OCI-LY7 (cell line): Measurements from ENCODE around the gene ITGA3. TPM values are rescaled to one million over a fixed set of nuclear protein-coding genes. Genes with fewer than 3 reads are reported as not detected.

Experiments
- BruUV-seq: library from RNA; stranded (reverse); fragments of 400-500 nt; replicated peaks from 2 replicates; lab custom pipeline; 2021; lab: Mats Ljungman, UMichigan
- CTCF ChIA-PET: fragments of 300-600 bp; sonication (Branson Sonifier 250); formaldehyde crosslinking; loops from one replicate; lab custom pipeline; 2022; ENCODE audit warnings: antibody characterized with exemption; ENCODE audit not compliant: unreplicated experiment; lab: Charles Lee
- POLR2A ChIA-PET: fragments of 300-600 bp; sonication (Branson Sonifier 250); formaldehyde crosslinking; loops from one replicate; lab custom pipeline; 2022; ENCODE audit warnings: antibody characterized with exemption; lab: Charles Lee
- DNase-seq: peaks from one replicate; pipeline ENCODE4 v3.0.0-alpha.2; 2015; ENCODE audit warnings: low spot score
- H2AFZ ChIP-seq: fragments of 200-600 bp; sonication (generic), shearing (Covaris generic); 2 replicates; pipeline ENCODE4 v1.6.1; 2014; ENCODE audit warnings: mild to moderate bottlenecking, antibody characterized with exemption, low read length, moderate library complexity
- H3K27ac ChIP-seq: fragments of 200-600 bp; sonication (generic); 2 replicates; pipeline ENCODE4 v1.5.1; 2014; ENCODE audit warnings: mixed run types, low read depth, mild to moderate bottlenecking, moderate library complexity, low read length, inconsistent platforms; ENCODE audit not compliant: poor library complexity, severe bottlenecking
- H3K36me3 ChIP-seq: fragments of 200-600 bp; sonication (generic); 2 replicates; pipeline ENCODE4 v1.6.1; 2014; ENCODE audit warnings: mild to moderate bottlenecking, antibody characterized with exemption, low read length, moderate library complexity, mixed read lengths; ENCODE audit not compliant: insufficient read depth
- H3K4me1 ChIP-seq: fragments of 200-600 bp; sonication (generic); 2 replicates; pipeline ENCODE4 v1.5.1; 2014; ENCODE audit warnings: mild to moderate bottlenecking, low read length; ENCODE audit not compliant: insufficient read depth, poor library complexity, severe bottlenecking
- H3K4me2 ChIP-seq: fragments of 200-600 bp; sonication (generic); 2 replicates; pipeline ENCODE4 v1.6.1; 2014; ENCODE audit warnings: mild to moderate bottlenecking, low read length
- H3K4me3 ChIP-seq: fragments of 200-600 bp; sonication (generic); 2 replicates; pipeline ENCODE4 v1.5.1; 2014; ENCODE audit warnings: mild to moderate bottlenecking, low read depth, low read length; ENCODE audit not compliant: poor library complexity, severe bottlenecking
- H3K79me2 ChIP-seq: fragments of 200-600 bp; sonication (generic); 2 replicates; pipeline ENCODE4 v1.6.1; 2016; ENCODE audit warnings: low read depth, mild to moderate bottlenecking, low read length, moderate library complexity, mixed read lengths; ENCODE audit not compliant: insufficient read depth
- H3K9me2 ChIP-seq: fragments of 200-600 bp; sonication (generic); 2 replicates; pipeline ENCODE4 v1.6.1; 2016; ENCODE audit warnings: mild to moderate bottlenecking, low read length, mixed read lengths; ENCODE audit not compliant: insufficient read depth
- H3K9me3 ChIP-seq: fragments of 200-600 bp; sonication (generic); 2 replicates; pipeline ENCODE4 v1.6.1; 2014; ENCODE audit warnings: mild to moderate bottlenecking, mixed run types, low read length, mixed read lengths
- H4K20me1 ChIP-seq: fragments of 200-600 bp; sonication (generic); 2 replicates; pipeline ENCODE4 v1.6.1; 2014; ENCODE audit warnings: mild to moderate bottlenecking, antibody characterized with exemption, low read length, moderate library complexity, mixed read lengths; ENCODE audit not compliant: insufficient read depth
- EZH2phosphoT487 ChIP-seq: fragments of 200-600 bp; sonication (generic); IDR thresholded peaks from 2 replicates; pipeline ENCODE4 v1.6.1; 2018; ENCODE audit warnings: low read depth, borderline replicate concordance, mild to moderate bottlenecking, mixed run types, antibody characterized with exemption, low read length, moderate library complexity, mixed read lengths
- intact Hi-C: fragments of 100-400 bp; cut with micrococcal nuclease; formaldehyde crosslinking; loops from one replicate; pipeline ENCODE4 v1.10.0; 2022; ENCODE audit not compliant: unreplicated experiment
- total RNA-seq, 2 experiments: library from RNA; depleted of rRNA in 1 of 2; stranded (reverse); fragments of >200 nt in 1 of 2; shearing (Covaris generic) in 1 of 2; gene quantifications; 2 replicates each; pipeline ENCODE4 v1.2.3, GENCODE V29; 2014 to 2022
- TF ChIP-seq, protein P1 (sequence below): fragments of 200-600 bp; sonication (generic); conservative IDR thresholded peaks from 2 replicates; pipeline ENCODE4 v1.5.1; 2014; ENCODE audit warnings: mild to moderate bottlenecking, antibody characterized with exemption, low read length, moderate library complexity, mixed read lengths

ITGA3 gene
- total RNA-seq, 2 experiments from 2014 or later: 15.2 to 30.7 TPM

DNA sequence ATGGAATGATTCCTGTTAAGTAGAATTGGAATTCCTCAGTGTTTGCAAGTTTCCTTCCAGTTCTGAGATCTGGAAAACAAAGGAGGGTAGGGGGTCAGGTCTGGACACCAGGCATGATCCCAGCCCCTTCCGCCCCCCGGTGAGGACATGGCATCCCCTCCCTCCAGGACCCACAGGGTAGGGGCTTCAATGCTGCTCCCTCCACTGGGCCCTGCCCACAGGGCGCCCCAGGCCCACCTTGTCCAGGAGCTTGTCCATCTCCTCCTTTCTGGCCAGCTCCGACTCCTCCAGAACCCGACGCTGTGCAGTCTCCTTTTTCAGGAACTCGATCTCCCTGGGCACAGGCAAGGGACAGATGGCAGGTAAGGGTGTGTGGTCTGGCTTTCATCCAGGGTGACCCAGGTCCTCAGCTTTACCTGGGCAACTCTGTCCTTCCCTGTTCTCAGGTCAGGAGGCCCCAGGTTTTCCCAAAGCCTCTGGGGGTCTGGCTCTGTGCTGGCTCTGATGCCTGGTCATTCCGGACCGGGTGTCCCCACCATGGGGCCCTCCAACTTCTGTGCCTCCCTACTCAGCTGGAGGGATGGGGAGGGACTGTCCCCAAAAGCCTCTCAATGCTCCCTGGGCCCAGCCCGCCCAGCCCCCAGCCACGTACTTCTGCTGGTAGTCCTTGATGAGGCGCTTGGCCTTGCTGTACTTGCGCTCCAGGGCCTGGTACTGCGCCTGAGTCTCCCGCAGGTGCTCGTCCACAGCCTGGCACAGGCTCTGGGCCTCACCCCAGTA, 79.6 kb downstream of the ITGA3 start:
- ChIA-PET CTCF (no interaction called here), POLR2A (no interaction called here)
- Histone ChIP-seq H3K79me2 (no peaks in the 10 kb centered on the region), H3K4me1 (peaks cover 6% of the 10 kb centered on the region), H3K9me3 (no peaks in the 10 kb centered on the region), H3K36me3 (peaks cover 82% of the 10 kb centered on the region), H3K4me3 (no peak overlapping the region), H3K9me2 (no peaks in the 10 kb centered on the region), H2AFZ (no peak overlapping the region), H3K27ac (no peak overlapping the region), H4K20me1 (no peaks in the 10 kb centered on the region), H3K4me2 (no peak overlapping the region)
- no TSS peak for BruUV-seq
- TF ChIP-seq, protein P1, sequence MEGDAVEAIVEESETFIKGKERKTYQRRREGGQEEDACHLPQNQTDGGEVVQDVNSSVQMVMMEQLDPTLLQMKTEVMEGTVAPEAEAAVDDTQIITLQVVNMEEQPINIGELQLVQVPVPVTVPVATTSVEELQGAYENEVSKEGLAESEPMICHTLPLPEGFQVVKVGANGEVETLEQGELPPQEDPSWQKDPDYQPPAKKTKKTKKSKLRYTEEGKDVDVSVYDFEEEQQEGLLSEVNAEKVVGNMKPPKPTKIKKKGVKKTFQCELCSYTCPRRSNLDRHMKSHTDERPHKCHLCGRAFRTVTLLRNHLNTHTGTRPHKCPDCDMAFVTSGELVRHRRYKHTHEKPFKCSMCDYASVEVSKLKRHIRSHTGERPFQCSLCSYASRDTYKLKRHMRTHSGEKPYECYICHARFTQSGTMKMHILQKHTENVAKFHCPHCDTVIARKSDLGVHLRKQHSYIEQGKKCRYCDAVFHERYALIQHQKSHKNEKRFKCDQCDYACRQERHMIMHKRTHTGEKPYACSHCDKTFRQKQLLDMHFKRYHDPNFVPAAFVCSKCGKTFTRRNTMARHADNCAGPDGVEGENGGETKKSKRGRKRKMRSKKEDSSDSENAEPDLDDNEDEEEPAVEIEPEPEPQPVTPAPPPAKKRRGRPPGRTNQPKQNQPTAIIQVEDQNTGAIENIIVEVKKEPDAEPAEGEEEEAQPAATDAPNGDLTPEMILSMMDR: no peak
- TF ChIP-seq EZH2phosphoT487: no peak
- intact Hi-C loops: no loop called here
- no peak for DNase-seq

DNA sequence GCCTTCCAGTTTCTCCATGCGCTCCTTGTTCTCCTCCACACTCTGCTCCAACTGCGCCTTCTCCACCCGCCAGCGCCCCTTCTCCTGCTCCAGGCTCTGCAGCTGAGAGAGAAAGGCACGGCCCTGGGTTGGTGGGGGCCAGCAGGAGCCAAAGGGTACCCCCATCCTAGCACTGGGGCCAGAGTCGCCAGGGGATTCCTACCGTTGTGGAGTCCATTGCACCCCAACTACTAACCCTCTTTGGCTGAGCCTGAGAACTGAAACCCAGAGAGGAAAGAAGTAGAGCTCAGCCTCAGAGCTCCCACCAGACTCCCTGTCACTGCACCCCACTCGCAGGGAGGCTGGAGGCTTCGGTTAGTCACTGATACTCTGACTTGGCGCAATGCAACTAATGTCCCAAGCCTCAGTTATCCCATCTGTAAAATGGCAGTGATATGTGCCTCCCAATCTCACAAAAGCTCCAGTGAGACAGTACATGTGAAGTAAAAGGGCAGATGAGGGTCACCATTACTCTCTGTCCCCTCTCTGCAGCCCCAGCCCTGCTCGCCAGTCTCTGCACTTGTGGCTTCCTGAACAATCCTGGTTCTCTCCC, 80.3 kb downstream of the ITGA3 start:
- Histone ChIP-seq H3K36me3 (peaks cover 89% of the 10 kb centered on the region), H3K79me2 (no peaks in the 10 kb centered on the region), H4K20me1 (no peaks in the 10 kb centered on the region), H3K4me1 (peaks cover 11% of the 10 kb centered on the region), H3K4me3 (no peak overlapping the region), H3K27ac (no peak overlapping the region), H2AFZ (no peak overlapping the region), H3K9me2 (no peaks in the 10 kb centered on the region), H3K4me2 (no peak overlapping the region), H3K9me3 (no peaks in the 10 kb centered on the region)
- ChIA-PET CTCF (interaction anchor here (1.1 kb wide), 1 partner anchor 10 kb away, joined by 3 read pairs; no protein-coding TSS in a partner anchor), POLR2A (interaction anchor here (0.6 kb wide), 1 partner anchor 10 kb away, joined by 5 read pairs; no protein-coding TSS in a partner anchor)
- no peak for TF ChIP-seq EZH2phosphoT487
- TF ChIP-seq, protein P1: no peak
- no TSS peak for BruUV-seq
- no peak for DNase-seq
- intact Hi-C loops: no loop called here
